ENCODE results near the gene TUBB8. TPM values are rescaled to one million over a fixed set of nuclear protein-coding genes. Genes with fewer than 3 reads are reported as not detected.

TUBB8 gene
- total and polyA plus RNA-seq, 2 of the 4 experiments (the other 2 are of a cell fraction) = 0.07 TPM; not detected in 1

DNA sequence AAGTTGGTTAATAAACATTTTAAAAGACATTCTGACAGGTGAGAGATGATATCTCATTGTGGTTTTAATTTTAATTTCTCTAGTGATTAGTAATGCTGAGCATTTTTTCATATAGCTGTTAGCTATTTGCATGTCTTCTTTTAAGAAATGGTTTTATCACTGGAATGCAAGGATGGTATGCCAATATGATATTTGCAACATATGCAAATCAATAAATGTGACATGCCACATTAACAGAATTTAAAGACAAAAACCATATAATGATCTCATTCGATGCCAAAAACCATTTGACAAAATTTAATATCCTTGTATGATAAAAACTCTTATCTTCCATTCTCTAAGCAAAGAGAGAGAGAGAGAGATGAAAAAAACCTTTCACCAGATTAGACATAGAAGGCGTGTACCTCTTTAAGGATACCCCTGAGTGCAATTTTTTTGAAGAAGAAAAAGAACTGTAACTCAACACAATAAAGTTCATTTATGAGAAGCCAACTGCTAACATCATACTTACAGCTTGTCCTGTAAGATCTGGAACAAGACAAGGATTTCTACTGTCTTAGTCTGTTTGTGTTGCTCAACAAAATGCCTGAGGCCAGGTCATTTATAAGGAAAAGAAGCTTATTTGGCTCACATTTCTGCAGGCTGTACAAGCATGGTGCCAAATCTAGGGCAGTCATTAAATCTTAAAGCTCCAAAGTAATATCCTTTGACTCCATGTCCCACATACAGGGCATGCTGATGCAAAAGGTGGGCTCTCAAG, 46.4 kb upstream of the TUBB8 start:
- in situ Hi-C loops (cut with MboI; ENCODE audit: low sequenced_read_pairs) = no loop called here
- BruUV-seq (replicated peaks) = no TSS peak
- CTCF ChIA-PET = no interaction called here

More for the DNA sequence above, 46.4 kb upstream of the TUBB8 start:
- no peak overlapping the region for H4K5ac ChIP-seq (ENCODE audit: low read depth, low read length)
- H3K9ac ChIP-seq (ENCODE audit: low read depth, low read length) = no peak overlapping the region
- H3K4me1 ChIP-seq (ENCODE audit: control insufficient read depth, insufficient read depth, low read length) = no peaks in the 10 kb centered on the region
- dilution Hi-C loops (cut with HindIII; ENCODE audit: low sequenced_read_pairs, unreplicated experiment) = no loop called here
- peaks cover 2% of the 10 kb centered on the region; the same call in 1 of the 2 replicates for H3K9me3 ChIP-seq (ENCODE audit: control insufficient read depth, insufficient read depth, low read length)
- H2BK20ac ChIP-seq (ENCODE audit: low read depth, low read length) = no peak overlapping the region
- no peak for ATAC-seq (ENCODE audit: low read depth)
- no peak overlapping the region for H3K14ac ChIP-seq (replicated peaks; ENCODE audit: low read depth, low read length)
- no peak overlapping the region for H2AK9ac ChIP-seq (replicated peaks; ENCODE audit: low read depth, low read length, poor library complexity)
- peaks cover 2% of the 10 kb centered on the region; the same call in 1 of the 2 replicates for H3K27me3 ChIP-seq (ENCODE audit: control insufficient read depth, insufficient read depth, low read length)
- H2AFZ ChIP-seq (replicated peaks; ENCODE audit: low read length, poor library complexity) = no peak overlapping the region
- H3K4me3 ChIP-seq (ENCODE audit: insufficient read depth, low read depth, low read length) = no peak overlapping the region
- H2BK15ac ChIP-seq (ENCODE audit: low read depth, low read length) = no peak overlapping the region
- no peaks in the 10 kb centered on the region for H3K9me1 ChIP-seq (ENCODE audit: insufficient read depth, low read length)
- no peak overlapping the region for H2BK120ac ChIP-seq (ENCODE audit: low read depth, low read length)
- POLR2A ChIA-PET (ENCODE audit: unreplicated experiment) = no interaction called here
- H4K20me1 ChIP-seq (ENCODE audit: insufficient read depth, low read length) = no peaks in the 10 kb centered on the region
- H3K27ac ChIP-seq (ENCODE audit: insufficient read depth, low read length) = no peak overlapping the region
- H3K56ac ChIP-seq (ENCODE audit: extremely low read depth, insufficient read depth, low read length) = no peak overlapping the region
- TF ChIP-seq, protein P1, sequence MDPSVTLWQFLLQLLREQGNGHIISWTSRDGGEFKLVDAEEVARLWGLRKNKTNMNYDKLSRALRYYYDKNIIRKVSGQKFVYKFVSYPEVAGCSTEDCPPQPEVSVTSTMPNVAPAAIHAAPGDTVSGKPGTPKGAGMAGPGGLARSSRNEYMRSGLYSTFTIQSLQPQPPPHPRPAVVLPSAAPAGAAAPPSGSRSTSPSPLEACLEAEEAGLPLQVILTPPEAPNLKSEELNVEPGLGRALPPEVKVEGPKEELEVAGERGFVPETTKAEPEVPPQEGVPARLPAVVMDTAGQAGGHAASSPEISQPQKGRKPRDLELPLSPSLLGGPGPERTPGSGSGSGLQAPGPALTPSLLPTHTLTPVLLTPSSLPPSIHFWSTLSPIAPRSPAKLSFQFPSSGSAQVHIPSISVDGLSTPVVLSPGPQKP (IDR thresholded peaks at IDR 0.05; ENCODE audit: borderline replicate concordance, low read depth, low read length) = no peak
- no peak for TF ChIP-seq MAZ (IDR thresholded peaks at IDR 0.05; ENCODE audit: borderline replicate concordance, low read depth, low read length)
- H3K79me1 ChIP-seq (ENCODE audit: low read depth in 1 of 2, low read length in 2 of 2) = no peaks in the 10 kb centered on the region
- no peak overlapping the region for H3K18ac ChIP-seq (ENCODE audit: low read depth, low read length)
- H3K4me2 ChIP-seq (ENCODE audit: low read depth, low read length) = no peak overlapping the region
- no peaks in the 10 kb centered on the region for H3K36me3 ChIP-seq (ENCODE audit: control insufficient read depth, insufficient read depth, low read length)
- DNase-seq = no peak
- H2BK5ac ChIP-seq (ENCODE audit: low read depth, low read length, poor library complexity, severe bottlenecking) = no peak overlapping the region
- no peak overlapping the region for H3K23ac ChIP-seq (ENCODE audit: low read depth, low read length)
- no peak overlapping the region for H4K8ac ChIP-seq (ENCODE audit: low read depth in 2 of 2, low read length in 2 of 2)
- no CpG with 5 or more reads among the region's 2 CpGs for WGBS, 2 experiments (ENCODE audit: extremely low coverage in 2 of 2, insufficient read length in 1 of 2)
- intact Hi-C loops (cut with micrococcal nuclease) = no loop called here
- no peak overlapping the region for H2AK5ac ChIP-seq (ENCODE audit: low read depth, low read length)
- no peak overlapping the region for H3K4ac ChIP-seq (ENCODE audit: low read depth, low read length)
- no peak overlapping the region for H4K91ac ChIP-seq (ENCODE audit: insufficient read depth, low read depth, low read length)
